WTC11 (cell line): ENCODE measurements around the gene GSG1L. TPM values are rescaled to one million over a fixed set of nuclear protein-coding genes. Genes with fewer than 3 reads are reported as not detected.

Experiments used
- ATAC-seq: fragments of 200-7000 bp; cut with Tn5 transposase; 2 replicates; pipeline ENCODE4 v1.10.0; 2021; ENCODE audit warnings: mild to moderate bottlenecking, moderate library complexity
- CTCF ChIA-PET: fragments of 300-600 bp; sonication (Branson Sonifier 250); formaldehyde crosslinking; loops from one replicate; lab custom pipeline; 2021; ENCODE audit warnings: antibody characterized with exemption; lab: Charles Lee
- POLR2A ChIA-PET: fragments of 350-600 bp; sonication (Branson Sonifier 250); formaldehyde crosslinking; loops from one replicate; lab custom pipeline; 2021; ENCODE audit warnings: antibody characterized with exemption; lab: Charles Lee
- DNase-seq: peaks from one replicate; pipeline ENCODE4 v3.0.0; 2021; ENCODE audit warnings: low spot score
- H3K27ac Mint-ChIP-seq: 2 replicates; pipeline ENCODE4 v1.8.0; 2021; ENCODE audit warnings: mixed read lengths
- H3K27me3 Mint-ChIP-seq: 2 replicates; pipeline ENCODE4 v1.8.0; 2021; ENCODE audit warnings: low read depth, mild to moderate bottlenecking, moderate library complexity, mixed read lengths
- H3K36me3 Mint-ChIP-seq: 2 replicates; pipeline ENCODE4 v1.8.0; 2021; ENCODE audit warnings: mixed read lengths
- H3K4me1 Mint-ChIP-seq: 2 replicates; pipeline ENCODE4 v1.8.0; 2022; ENCODE audit warnings: mixed read lengths
- H3K4me3 Mint-ChIP-seq: 2 replicates; pipeline ENCODE4 v1.8.0; 2021; ENCODE audit warnings: mild to moderate bottlenecking, moderate library complexity, mixed read lengths
- H3K9me3 Mint-ChIP-seq: 2 replicates; pipeline ENCODE4 v1.8.0; 2021; ENCODE audit warnings: mixed read lengths
- ATF1 ChIP-seq: sonication (generic); formaldehyde crosslinking; IDR thresholded peaks from 2 replicates; pipeline ENCODE4 v1.8.1; 2023; ENCODE audit warnings: mild to moderate bottlenecking, moderate library complexity, missing genetic modification reagents
- ATF2 ChIP-seq: sonication (generic); formaldehyde crosslinking; IDR thresholded peaks from 2 replicates; pipeline ENCODE4 v1.8.1; 2022; ENCODE audit warnings: low read depth, missing genetic modification reagents, borderline replicate concordance
- ATF3 ChIP-seq: sonication (generic); formaldehyde crosslinking; conservative IDR thresholded peaks from 2 replicates; pipeline ENCODE4 v1.8.1; 2022; ENCODE audit warnings: mild to moderate bottlenecking, missing genetic modification reagents
- CREB1 ChIP-seq: sonication (generic); formaldehyde crosslinking; IDR thresholded peaks from 2 replicates; pipeline ENCODE4 v1.8.0; 2023; ENCODE audit warnings: mild to moderate bottlenecking, missing genetic modification reagents
- CREM ChIP-seq: sonication (generic); formaldehyde crosslinking; IDR thresholded peaks from 2 replicates; pipeline ENCODE4 v1.8.1; 2022; ENCODE audit warnings: mild to moderate bottlenecking, missing genetic modification reagents, moderate library complexity
- ESRRA ChIP-seq: sonication (generic); formaldehyde crosslinking; IDR thresholded peaks from 2 replicates; pipeline ENCODE4 v1.8.1; 2022; ENCODE audit warnings: mild to moderate bottlenecking, missing genetic modification reagents, borderline replicate concordance
- FOXJ3 ChIP-seq: sonication (generic); formaldehyde crosslinking; IDR thresholded peaks from 2 replicates; pipeline ENCODE4 v1.9.0; 2021; ENCODE audit warnings: missing genetic modification reagents, mild to moderate bottlenecking, borderline replicate concordance
- GRHL2 ChIP-seq: fragments of 250-450 bp; sonication (Bioruptor Pico); IDR thresholded peaks from 2 replicates; pipeline ENCODE4 v1.8.0; 2022; ENCODE audit warnings: mild to moderate bottlenecking, moderate library complexity; ENCODE audit not compliant: insufficient replicate concordance, severe bottlenecking
- GTF2I ChIP-seq: fragments of 250-450 bp; sonication (Bioruptor Pico); conservative IDR thresholded peaks from 2 replicates; pipeline ENCODE4 v1.4.0; 2021; ENCODE audit warnings: mild to moderate bottlenecking
- JUN ChIP-seq: sonication (generic); formaldehyde crosslinking; IDR thresholded peaks from 2 replicates; pipeline ENCODE4 v1.8.0; 2023; ENCODE audit warnings: mild to moderate bottlenecking, missing genetic modification reagents
- NFE2L1 ChIP-seq: sonication (generic); formaldehyde crosslinking; IDR thresholded peaks from 2 replicates; pipeline ENCODE4 v1.8.1; 2023; ENCODE audit warnings: missing genetic modification reagents
- NR2C2 ChIP-seq: sonication (generic); formaldehyde crosslinking; IDR thresholded peaks from 2 replicates; pipeline ENCODE4 v1.8.0; 2022; ENCODE audit warnings: mild to moderate bottlenecking, missing genetic modification reagents
- PRRX2 ChIP-seq: fragments of 250-450 bp; sonication (Bioruptor Pico); IDR thresholded peaks from 2 replicates; pipeline ENCODE4 v1.8.0; 2021; ENCODE audit warnings: mild to moderate bottlenecking
- RORB ChIP-seq: fragments of 250-450 bp; sonication (Bioruptor Pico); IDR thresholded peaks from 2 replicates; pipeline ENCODE4 v1.9.0; 2021; ENCODE audit warnings: mild to moderate bottlenecking
- ZNF232 ChIP-seq: sonication (generic); formaldehyde crosslinking; IDR thresholded peaks from 2 replicates; pipeline ENCODE4 v1.8.0; 2022; ENCODE audit warnings: mild to moderate bottlenecking, missing genetic modification reagents
- ZNF423 ChIP-seq: fragments of 250-450 bp; sonication (Bioruptor Pico); IDR thresholded peaks from 2 replicates; pipeline ENCODE4 v2.1.2; 2022; ENCODE audit warnings: mild to moderate bottlenecking, moderate library complexity
- total RNA-seq: library from RNA; stranded (reverse); gene quantifications from 3 replicates; pipeline ENCODE4 v1.2.3, GENCODE V29; 2021
- TF ChIP-seq, protein P1 (sequence below): sonication (generic); formaldehyde crosslinking; IDR thresholded peaks from 2 replicates; pipeline ENCODE4 v1.8.1; 2022; ENCODE audit warnings: low read depth, mild to moderate bottlenecking, moderate library complexity, missing genetic modification reagents, borderline replicate concordance
- TF ChIP-seq, protein P2 (sequence below): sonication (generic); formaldehyde crosslinking; IDR thresholded peaks from 2 replicates; pipeline ENCODE4 v1.8.1; 2023; ENCODE audit warnings: mild to moderate bottlenecking, missing genetic modification reagents
- TF ChIP-seq, protein P3 (sequence below): sonication (generic); formaldehyde crosslinking; IDR thresholded peaks from 2 replicates; pipeline ENCODE4 v1.8.1; 2022; ENCODE audit warnings: mild to moderate bottlenecking, moderate library complexity, missing genetic modification reagents
- TF ChIP-seq, protein P4 (sequence below): sonication (generic); formaldehyde crosslinking; IDR thresholded peaks from 2 replicates; pipeline ENCODE4 v1.8.1; 2023; ENCODE audit warnings: mild to moderate bottlenecking, missing genetic modification reagents, moderate library complexity
- TF ChIP-seq, protein P5 (sequence below): sonication (generic); formaldehyde crosslinking; IDR thresholded peaks from 2 replicates; pipeline ENCODE4 v1.8.1; 2022; ENCODE audit warnings: mild to moderate bottlenecking, missing genetic modification reagents, moderate library complexity, borderline replicate concordance
- TF ChIP-seq, protein P6 (sequence below): sonication (generic); formaldehyde crosslinking; IDR thresholded peaks from 2 replicates; pipeline ENCODE4 v1.8.0; 2022; ENCODE audit warnings: missing genetic modification reagents

The GSG1L gene
- total RNA-seq, 1 experiment from 2014 or later = 0.28 TPM

- no peak for TF ChIP-seq PRRX2 (CRISPR knock-in tag)
- no peak for TF ChIP-seq RORB (CRISPR knock-in tag)
- TF ChIP-seq, protein P1, sequence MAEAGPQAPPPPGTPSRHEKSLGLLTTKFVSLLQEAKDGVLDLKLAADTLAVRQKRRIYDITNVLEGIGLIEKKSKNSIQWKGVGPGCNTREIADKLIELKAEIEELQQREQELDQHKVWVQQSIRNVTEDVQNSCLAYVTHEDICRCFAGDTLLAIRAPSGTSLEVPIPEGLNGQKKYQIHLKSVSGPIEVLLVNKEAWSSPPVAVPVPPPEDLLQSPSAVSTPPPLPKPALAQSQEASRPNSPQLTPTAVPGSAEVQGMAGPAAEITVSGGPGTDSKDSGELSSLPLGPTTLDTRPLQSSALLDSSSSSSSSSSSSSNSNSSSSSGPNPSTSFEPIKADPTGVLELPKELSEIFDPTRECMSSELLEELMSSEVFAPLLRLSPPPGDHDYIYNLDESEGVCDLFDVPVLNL (CRISPR knock-in tag) = no peak
- TF ChIP-seq ZNF423 (CRISPR knock-in tag) = no peak
- TF ChIP-seq, protein P2, sequence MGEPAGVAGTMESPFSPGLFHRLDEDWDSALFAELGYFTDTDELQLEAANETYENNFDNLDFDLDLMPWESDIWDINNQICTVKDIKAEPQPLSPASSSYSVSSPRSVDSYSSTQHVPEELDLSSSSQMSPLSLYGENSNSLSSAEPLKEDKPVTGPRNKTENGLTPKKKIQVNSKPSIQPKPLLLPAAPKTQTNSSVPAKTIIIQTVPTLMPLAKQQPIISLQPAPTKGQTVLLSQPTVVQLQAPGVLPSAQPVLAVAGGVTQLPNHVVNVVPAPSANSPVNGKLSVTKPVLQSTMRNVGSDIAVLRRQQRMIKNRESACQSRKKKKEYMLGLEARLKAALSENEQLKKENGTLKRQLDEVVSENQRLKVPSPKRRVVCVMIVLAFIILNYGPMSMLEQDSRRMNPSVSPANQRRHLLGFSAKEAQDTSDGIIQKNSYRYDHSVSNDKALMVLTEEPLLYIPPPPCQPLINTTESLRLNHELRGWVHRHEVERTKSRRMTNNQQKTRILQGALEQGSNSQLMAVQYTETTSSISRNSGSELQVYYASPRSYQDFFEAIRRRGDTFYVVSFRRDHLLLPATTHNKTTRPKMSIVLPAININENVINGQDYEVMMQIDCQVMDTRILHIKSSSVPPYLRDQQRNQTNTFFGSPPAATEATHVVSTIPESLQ (CRISPR knock-in tag) = no peak
- no peak for TF ChIP-seq NR2C2 (CRISPR knock-in tag)
- no peak for TF ChIP-seq GTF2I (CRISPR knock-in tag)
- TF ChIP-seq, protein P3, sequence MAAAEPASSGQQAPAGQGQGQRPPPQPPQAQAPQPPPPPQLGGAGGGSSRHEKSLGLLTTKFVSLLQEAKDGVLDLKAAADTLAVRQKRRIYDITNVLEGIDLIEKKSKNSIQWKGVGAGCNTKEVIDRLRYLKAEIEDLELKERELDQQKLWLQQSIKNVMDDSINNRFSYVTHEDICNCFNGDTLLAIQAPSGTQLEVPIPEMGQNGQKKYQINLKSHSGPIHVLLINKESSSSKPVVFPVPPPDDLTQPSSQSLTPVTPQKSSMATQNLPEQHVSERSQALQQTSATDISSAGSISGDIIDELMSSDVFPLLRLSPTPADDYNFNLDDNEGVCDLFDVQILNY = no peak
- no peak for TF ChIP-seq NFE2L1 (CRISPR knock-in tag)
- TF ChIP-seq ATF1 (CRISPR knock-in tag) = no peak
- TF ChIP-seq CREB1 (CRISPR knock-in tag) = no peak
- TF ChIP-seq, all 79 proteins: peak for 0
These were observed 96.3 kb downstream of the GSG1L start (continued) for GRCh38 chr16:27967169-27967568.

GRCh38 chr16:27966756-27967155, 96.8 kb downstream of the GSG1L start:
- H3K9me3 Mint-ChIP-seq = peaks cover 10% of the 10 kb centered on the region
- POLR2A ChIA-PET = no interaction called here

More at GRCh38 chr16:27966756-27967155, 96.8 kb downstream of the GSG1L start:
- CTCF ChIA-PET = interaction anchor here (0.5 kb wide), 1 partner anchor 112 kb away, joined by 3 read pairs; no protein-coding TSS in a partner anchor
- Mint-ChIP-seq H3K36me3 (no peaks in the 10 kb centered on the region), H3K27me3 (0 out of 2 replicates have a peak, but pooled peaks cover 2% of the 10 kb centered on the region), H3K27ac (no peak overlapping the region), H3K4me3 (no peak overlapping the region), H3K4me1 (no peaks in the 10 kb centered on the region)
- no peak for ATAC-seq
- DNase-seq = no peak
- no peak for TF ChIP-seq JUN (CRISPR knock-in tag)
- TF ChIP-seq CREM = no peak
- TF ChIP-seq ATF1 (CRISPR knock-in tag) = no peak
- TF ChIP-seq ATF3 (CRISPR knock-in tag) = no peak
- TF ChIP-seq, protein P4, sequence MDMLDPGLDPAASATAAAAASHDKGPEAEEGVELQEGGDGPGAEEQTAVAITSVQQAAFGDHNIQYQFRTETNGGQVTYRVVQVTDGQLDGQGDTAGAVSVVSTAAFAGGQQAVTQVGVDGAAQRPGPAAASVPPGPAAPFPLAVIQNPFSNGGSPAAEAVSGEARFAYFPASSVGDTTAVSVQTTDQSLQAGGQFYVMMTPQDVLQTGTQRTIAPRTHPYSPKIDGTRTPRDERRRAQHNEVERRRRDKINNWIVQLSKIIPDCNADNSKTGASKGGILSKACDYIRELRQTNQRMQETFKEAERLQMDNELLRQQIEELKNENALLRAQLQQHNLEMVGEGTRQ (CRISPR knock-in tag) = no peak
- TF ChIP-seq, protein P5, sequence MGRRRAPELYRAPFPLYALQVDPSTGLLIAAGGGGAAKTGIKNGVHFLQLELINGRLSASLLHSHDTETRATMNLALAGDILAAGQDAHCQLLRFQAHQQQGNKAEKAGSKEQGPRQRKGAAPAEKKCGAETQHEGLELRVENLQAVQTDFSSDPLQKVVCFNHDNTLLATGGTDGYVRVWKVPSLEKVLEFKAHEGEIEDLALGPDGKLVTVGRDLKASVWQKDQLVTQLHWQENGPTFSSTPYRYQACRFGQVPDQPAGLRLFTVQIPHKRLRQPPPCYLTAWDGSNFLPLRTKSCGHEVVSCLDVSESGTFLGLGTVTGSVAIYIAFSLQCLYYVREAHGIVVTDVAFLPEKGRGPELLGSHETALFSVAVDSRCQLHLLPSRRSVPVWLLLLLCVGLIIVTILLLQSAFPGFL = no peak
- TF ChIP-seq ATF2 (CRISPR knock-in tag) = no peak
- no peak for TF ChIP-seq GRHL2
- TF ChIP-seq CREB1 (CRISPR knock-in tag) = no peak
- no peak for TF ChIP-seq ZNF232 (CRISPR knock-in tag)
- TF ChIP-seq FOXJ3 (CRISPR knock-in tag) = no peak
- TF ChIP-seq, protein P6, sequence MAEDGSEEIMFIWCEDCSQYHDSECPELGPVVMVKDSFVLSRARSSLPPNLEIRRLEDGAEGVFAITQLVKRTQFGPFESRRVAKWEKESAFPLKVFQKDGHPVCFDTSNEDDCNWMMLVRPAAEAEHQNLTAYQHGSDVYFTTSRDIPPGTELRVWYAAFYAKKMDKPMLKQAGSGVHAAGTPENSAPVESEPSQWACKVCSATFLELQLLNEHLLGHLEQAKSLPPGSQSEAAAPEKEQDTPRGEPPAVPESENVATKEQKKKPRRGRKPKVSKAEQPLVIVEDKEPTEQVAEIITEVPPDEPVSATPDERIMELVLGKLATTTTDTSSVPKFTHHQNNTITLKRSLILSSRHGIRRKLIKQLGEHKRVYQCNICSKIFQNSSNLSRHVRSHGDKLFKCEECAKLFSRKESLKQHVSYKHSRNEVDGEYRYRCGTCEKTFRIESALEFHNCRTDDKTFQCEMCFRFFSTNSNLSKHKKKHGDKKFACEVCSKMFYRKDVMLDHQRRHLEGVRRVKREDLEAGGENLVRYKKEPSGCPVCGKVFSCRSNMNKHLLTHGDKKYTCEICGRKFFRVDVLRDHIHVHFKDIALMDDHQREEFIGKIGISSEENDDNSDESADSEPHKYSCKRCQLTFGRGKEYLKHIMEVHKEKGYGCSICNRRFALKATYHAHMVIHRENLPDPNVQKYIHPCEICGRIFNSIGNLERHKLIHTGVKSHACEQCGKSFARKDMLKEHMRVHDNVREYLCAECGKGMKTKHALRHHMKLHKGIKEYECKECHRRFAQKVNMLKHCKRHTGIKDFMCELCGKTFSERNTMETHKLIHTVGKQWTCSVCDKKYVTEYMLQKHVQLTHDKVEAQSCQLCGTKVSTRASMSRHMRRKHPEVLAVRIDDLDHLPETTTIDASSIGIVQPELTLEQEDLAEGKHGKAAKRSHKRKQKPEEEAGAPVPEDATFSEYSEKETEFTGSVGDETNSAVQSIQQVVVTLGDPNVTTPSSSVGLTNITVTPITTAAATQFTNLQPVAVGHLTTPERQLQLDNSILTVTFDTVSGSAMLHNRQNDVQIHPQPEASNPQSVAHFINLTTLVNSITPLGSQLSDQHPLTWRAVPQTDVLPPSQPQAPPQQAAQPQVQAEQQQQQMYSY = no peak
- TF ChIP-seq ESRRA = no peak
